NOMO-1 (cell line): Measurements from ENCODE around the gene MGAT5B.
"Not testable (repeated sequence)": the region's sequence is repeated elsewhere in the genome, so short reads cannot be mapped to it uniquely, and the experiment has no call there.

ENCODE experiments used
- DNase-seq, 2 experiments: peaks; one replicate each; lab custom pipeline; 2025; ENCODE audit not compliant: unreplicated experiment in 2 of 2; lab: John Stamatoyannopoulos, UW

Gene MGAT5B

GRCh38 chr17:76868176-76868668, at the start of gene MGAT5B:
Gene MGAT5B (plus strand): TSS chr17:76868404. CDS start chr17:76869030, 626 bp downstream.
- peak; percentile 55 to 63 for DNase-seq

- no peak for DNase-seq
These were observed 48.2 kb upstream of the MGAT5B start for GRCh38 chr17:76820039-76820438.

- DNase-seq, result no peak
These were observed 47.6 kb upstream of the MGAT5B start for GRCh38 chr17:76820561-76820960.

GRCh38 chr17:76822184-76822778, 45.9 kb upstream of the MGAT5B start:
- no peak for DNase-seq

- DNase-seq, result no peak
These were observed 44.1 kb upstream of the MGAT5B start for GRCh38 chr17:76824093-76824492.

- no peak for DNase-seq
These were observed 41.7 kb upstream of the MGAT5B start for GRCh38 chr17:76826330-76827068.

GRCh38 chr17:76827736-76828135, 40.5 kb upstream of the MGAT5B start:
- no peak for DNase-seq

GRCh38 chr17:76830987-76831715, 37.1 kb upstream of the MGAT5B start:
- no peak for DNase-seq

- no peak for DNase-seq
These were observed 35.1 kb upstream of the MGAT5B start for GRCh38 chr17:76833034-76833644.

- DNase-seq, result no peak
These were observed 34.5 kb upstream of the MGAT5B start for GRCh38 chr17:76833747-76834146.

GRCh38 chr17:76834870-76835269, 33.3 kb upstream of the MGAT5B start:
- no peak for DNase-seq

- DNase-seq, result no peak
These were observed 27.8 kb upstream of the MGAT5B start for GRCh38 chr17:76840443-76840767.

- no peak for DNase-seq
These were observed 27.1 kb upstream of the MGAT5B start for GRCh38 chr17:76840884-76841775.

GRCh38 chr17:76841776-76842405, 26.3 kb upstream of the MGAT5B start:
- DNase-seq, result no peak

GRCh38 chr17:76843068-76843467, 25.1 kb upstream of the MGAT5B start:
- not testable (repeated sequence) for DNase-seq

- DNase-seq, result no peak
These were observed 24.3 kb upstream of the MGAT5B start for GRCh38 chr17:76843703-76844484.

- DNase-seq, result no peak
These were observed 23.7 kb upstream of the MGAT5B start for GRCh38 chr17:76844485-76844829.

GRCh38 chr17:76844846-76845245, 23.4 kb upstream of the MGAT5B start:
- DNase-seq, result no peak

GRCh38 chr17:76845541-76846017, 22.6 kb upstream of the MGAT5B start:
- no peak for DNase-seq
